K562 (cell line): ENCODE data around the gene ARPC2. TPM values are rescaled to one million over a fixed set of nuclear protein-coding genes. Genes with fewer than 3 reads are reported as not detected.

Experiments used
- CC2D1A ChIP-seq: fragments of 450-650 bp; IDR thresholded peaks from 2 replicates; pipeline ENCODE4 v1.6.1; 2017; ENCODE audit warnings: mild to moderate bottlenecking
- DMBX1 ChIP-seq: fragments of 250-450 bp; sonication (Bioruptor Pico); IDR thresholded peaks from 2 replicates; pipeline ENCODE4 v1.8.0; 2022; ENCODE audit warnings: inconsistent platforms, mild to moderate bottlenecking, moderate library complexity, borderline replicate concordance
- DNMT1 ChIP-seq: fragments of 450-650 bp; IDR thresholded peaks from 2 replicates; pipeline ENCODE4 v1.6.1; 2016; ENCODE audit warnings: antibody characterized with exemption, mild to moderate bottlenecking
- ELF1 ChIP-seq: fragments of 200-800 bp; sonication (Bioruptor generic); IDR thresholded peaks from 2 replicates; pipeline ENCODE4 v1.6.1; 2016; ENCODE audit warnings: missing genetic modification characterization, missing compliant biosample characterization
- ETV1 ChIP-seq: fragments of 450-650 bp; conservative IDR thresholded peaks from 2 replicates; pipeline ENCODE4 v1.6.1; 2016; ENCODE audit warnings: missing genetic modification characterization, control low read depth, low read depth, missing compliant biosample characterization
- ETV6 ChIP-seq, 3 experiments: fragments of 150-350 bp in 1 of 3; sonication (generic) in 1 of 3; formaldehyde crosslinking in 1 of 3; IDR thresholded peaks; 2 replicates each; pipeline versions ENCODE4 v1.6.1 to v1.8.0; 2014 to 2022; ENCODE audit warnings: borderline replicate concordance in 2 of 3, low read depth in 2 of 3, antibody characterized with exemption in 1 of 3, low read length in 1 of 3, mild to moderate bottlenecking in 1 of 3, missing genetic modification reagents in 1 of 3
- GABPA ChIP-seq: fragments of 200-800 bp; sonication (Bioruptor generic); conservative IDR thresholded peaks from 2 replicates; pipeline ENCODE4 v1.6.1; 2016; ENCODE audit warnings: low read depth, missing genetic modification characterization, missing compliant biosample characterization
- GMEB1 ChIP-seq: fragments of 250-450 bp; sonication (Bioruptor Pico); IDR thresholded peaks from 2 replicates; pipeline ENCODE4 v1.4.0; 2020; ENCODE audit warnings: mild to moderate bottlenecking
- MAX ChIP-seq: sonication (generic); formaldehyde crosslinking; IDR thresholded peaks from 2 replicates; pipeline ENCODE4 v1.9.0; 2022; ENCODE audit warnings: mild to moderate bottlenecking, missing genetic modification reagents
- MED1 ChIP-seq: sonication (generic); formaldehyde crosslinking; IDR thresholded peaks from 2 replicates; pipeline ENCODE4 v1.8.1; 2023; ENCODE audit warnings: missing genetic modification reagents, borderline replicate concordance
- MEIS2 ChIP-seq: fragments of 450-650 bp; IDR thresholded peaks from 2 replicates; pipeline ENCODE4 v1.6.1; 2014; ENCODE audit warnings: mild to moderate bottlenecking; ENCODE audit not compliant: partially characterized antibody
- POLR2A ChIP-seq: fragments of 450-650 bp; conservative IDR thresholded peaks from 2 replicates; pipeline ENCODE4 v1.6.1; 2016
- PRDM10 ChIP-seq: fragments of 450-650 bp; IDR thresholded peaks from 2 replicates; pipeline ENCODE4 v1.6.1; 2018; ENCODE audit not compliant: partially characterized antibody
- SAP30 ChIP-seq: fragments of 200-600 bp; sonication (generic); IDR thresholded peaks from 2 replicates; pipeline ENCODE4 v1.6.1; 2012; ENCODE audit warnings: borderline replicate concordance, low read depth, mild to moderate bottlenecking, moderate library complexity, low read length, control low read depth, inconsistent platforms; ENCODE audit not compliant: insufficient read depth, poor library complexity, severe bottlenecking
- SIN3A ChIP-seq, 2 experiments: fragments of 150-350 bp in 1 of 2; IDR thresholded peaks; 2 replicates each; pipeline ENCODE4 v1.6.1; 2011 to 2016; ENCODE audit warnings: borderline replicate concordance in 2 of 2, low read depth in 2 of 2, low read length in 2 of 2, mild to moderate bottlenecking in 2 of 2, moderate library complexity in 2 of 2; ENCODE audit not compliant: control insufficient read depth in 1 of 2
- SMARCB1 ChIP-seq: IDR thresholded peaks from 2 replicates; pipeline ENCODE4 v1.6.1; 2011; ENCODE audit warnings: improper control_type of control experiment, low read depth; ENCODE audit not compliant: insufficient read length
- TFAP4 ChIP-seq: sonication (generic); formaldehyde crosslinking; IDR thresholded peaks from 2 replicates; pipeline ENCODE4 v1.8.0; 2022; ENCODE audit warnings: missing genetic modification reagents, mild to moderate bottlenecking, moderate library complexity, borderline replicate concordance
- ZNF175 ChIP-seq: fragments of 200-800 bp; sonication (Bioruptor generic); IDR thresholded peaks from 2 replicates; pipeline ENCODE4 v1.6.1; 2016; ENCODE audit warnings: low read depth, mild to moderate bottlenecking, missing genetic modification characterization, missing compliant biosample characterization
- ZNF3 ChIP-seq: fragments of 250-450 bp; sonication (Bioruptor Pico); IDR thresholded peaks from 2 replicates; pipeline ENCODE4 v1.5.0; 2021; ENCODE audit warnings: mild to moderate bottlenecking, moderate library complexity
- polyA plus RNA-seq, 8 experiments: library from polyadenylated mRNA; depleted of rRNA in 4 of 8; stranded (reverse) in 5 of 8; unstranded in 3 of 8; fragments of >200 nt; fragmentation: Nextera tagmentation in 2 of 8; fragmentation: Illumina TruSeq in 1 of 8; extraction: Ambion mirVana in 2 of 8; extraction: Trizol in 1 of 8; gene quantifications; 2 replicates each; pipeline versions ENCODE4 v1.2.1 to v1.2.3, GENCODE V29; 2011 to 2014; ENCODE audit warnings: inconsistent platforms in 1 of 8, missing spikeins in 1 of 8
- total RNA-seq, 7 experiments: library from RNA; depleted of rRNA in 6 of 7; stranded (reverse); fragments of >200 nt in 6 of 7; fragmentation: Illumina TruSeq in 2 of 7; extraction: Trizol in 2 of 7; gene quantifications; 2 replicates each; pipeline versions ENCODE4 v1.2.1 to v1.2.3, GENCODE V29; 2011 to 2021; ENCODE audit warnings: low replicate concordance in 1 of 7

Gene ARPC2
- total and polyA plus RNA-seq, 9 of the 15 experiments (the other 6 are each of a cell fraction or from before 2014, with no cell fraction given), result 81.9 to 187 (median 103) TPM

GRCh38 chr2:218269900-218270720, 53.1 kb downstream of the ARPC2 start, which contains the start of the genes AAMP and PNKD (continued):
- TF ChIP-seq PRDM10, result peak; percentile 22
- TF ChIP-seq ZNF175 (CRISPR knock-in tag), result peak; percentile 87; the same call in 1 of the 2 replicates
- no peak for TF ChIP-seq SMARCB1
- peak; percentile 74; the same call in 1 of the 2 replicates for TF ChIP-seq ETV1
- TF ChIP-seq ZNF3 (CRISPR knock-in tag), result no peak
- peak; percentile 69 for TF ChIP-seq MAX (CRISPR knock-in tag)
- peak; percentile 100 for TF ChIP-seq CC2D1A
- peak; percentile 71; the same call in 1 of the 2 replicates for TF ChIP-seq DMBX1 (CRISPR knock-in tag)
- TF ChIP-seq ELF1, result peak; percentile 75
- peak; percentile 49 for TF ChIP-seq SAP30
- peak; percentile 87 for TF ChIP-seq GMEB1
- peak; percentile 73; the same call in 1 of the 2 replicates for TF ChIP-seq TFAP4 (CRISPR knock-in tag)
- no peak for TF ChIP-seq ETV6 (IDR thresholded peaks at IDR 0.05; ENCODE audit: borderline replicate concordance in 1 of 2, low read depth in 2 of 2, low read length in 1 of 2)
- TF ChIP-seq ETV6 (CRISPR knock-in tag; IDR thresholded peaks at IDR 0.05; ENCODE audit: borderline replicate concordance), result 0 out of 2 replicates have a peak, but pooled peaks have one; percentile 31
- TF ChIP-seq DNMT1, result no peak
- no peak for TF ChIP-seq MEIS2
- TF ChIP-seq SIN3A (IDR thresholded peaks at IDR 0.05; ENCODE audit: borderline replicate concordance in 2 of 2, control insufficient read depth in 1 of 2, low read depth in 2 of 2, low read length in 2 of 2), result peak; percentile 58 to 66; a peak in 3 of 4 replicates
- no peak for TF ChIP-seq MED1 (CRISPR knock-in tag)
- TF ChIP-seq GABPA, result peak; percentile 93
- peak; percentile 83 for TF ChIP-seq POLR2A
